Fibroblast of skin of scalp (primary cell): ENCODE measurements around the gene CRY2.

Source experiments
- DNase-seq: peaks from one replicate; pipeline ENCODE4 v3.0.0-alpha.2; 2013

Gene CRY2

GRCh38 chr11:45918962-45919675, 71.8 kb downstream of the CRY2 start:
- no peak for DNase-seq

GRCh38 chr11:45919806-45920530, 72.7 kb downstream of the CRY2 start:
- DNase-seq: no peak

DNA sequence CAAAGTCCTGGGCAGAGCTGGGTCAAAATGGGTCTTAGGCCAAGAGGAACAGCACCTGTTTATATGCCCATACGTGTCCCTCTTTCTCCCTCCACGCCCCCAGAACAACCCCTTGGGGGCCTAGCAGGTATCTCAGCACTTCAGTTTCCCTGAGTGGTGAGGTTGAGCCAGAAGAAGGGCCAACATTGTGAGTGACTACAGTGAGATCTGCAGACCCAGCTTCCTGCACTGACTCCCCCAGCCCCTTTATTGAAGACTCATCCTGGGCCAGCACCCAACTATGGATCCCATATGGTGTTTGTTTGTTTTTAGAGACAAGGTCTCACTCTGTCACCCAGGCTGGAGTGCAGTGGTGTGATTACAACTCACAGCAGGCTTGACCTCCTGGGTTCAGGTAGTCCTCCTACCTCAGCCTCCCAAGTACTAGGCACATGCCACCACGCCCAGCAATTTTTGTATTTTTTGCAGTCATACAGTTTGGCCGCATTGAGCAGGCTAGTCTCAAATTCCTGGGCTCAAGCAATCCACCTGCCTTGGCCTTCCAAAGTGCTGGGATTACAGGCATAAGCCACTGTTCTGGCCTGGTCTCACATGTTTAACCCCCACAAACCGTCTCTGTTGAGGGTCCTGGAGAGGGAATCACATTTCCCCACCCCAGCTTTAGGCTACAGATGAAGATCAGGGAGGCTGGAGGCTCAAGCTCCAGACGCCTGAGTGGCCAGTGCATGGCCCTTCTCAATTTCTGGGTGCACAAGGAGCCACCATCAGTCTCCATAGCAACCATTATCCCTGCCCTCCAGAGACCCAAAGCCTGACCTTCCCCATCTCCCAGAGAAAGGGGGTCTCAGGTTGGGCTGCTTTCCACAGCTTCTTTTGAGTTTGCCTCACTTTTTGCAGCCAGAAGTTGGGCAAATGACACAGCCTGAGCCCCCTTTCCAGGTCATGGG, 73.5 kb downstream of the CRY2 start:
- no peak for DNase-seq

- DNase-seq: no peak
These were observed 74.5 kb downstream of the CRY2 start for GRCh38 chr11:45921561-45922424.

- no peak for DNase-seq
These were observed 75.3 kb downstream of the CRY2 start, which contains the start of gene LARGE2 for GRCh38 chr11:45922425-45923082. Gene LARGE2, plus strand, starts transcription at chr11:45922656. Its CDS starts 227 bp downstream, at chr11:45922883.

DNA sequence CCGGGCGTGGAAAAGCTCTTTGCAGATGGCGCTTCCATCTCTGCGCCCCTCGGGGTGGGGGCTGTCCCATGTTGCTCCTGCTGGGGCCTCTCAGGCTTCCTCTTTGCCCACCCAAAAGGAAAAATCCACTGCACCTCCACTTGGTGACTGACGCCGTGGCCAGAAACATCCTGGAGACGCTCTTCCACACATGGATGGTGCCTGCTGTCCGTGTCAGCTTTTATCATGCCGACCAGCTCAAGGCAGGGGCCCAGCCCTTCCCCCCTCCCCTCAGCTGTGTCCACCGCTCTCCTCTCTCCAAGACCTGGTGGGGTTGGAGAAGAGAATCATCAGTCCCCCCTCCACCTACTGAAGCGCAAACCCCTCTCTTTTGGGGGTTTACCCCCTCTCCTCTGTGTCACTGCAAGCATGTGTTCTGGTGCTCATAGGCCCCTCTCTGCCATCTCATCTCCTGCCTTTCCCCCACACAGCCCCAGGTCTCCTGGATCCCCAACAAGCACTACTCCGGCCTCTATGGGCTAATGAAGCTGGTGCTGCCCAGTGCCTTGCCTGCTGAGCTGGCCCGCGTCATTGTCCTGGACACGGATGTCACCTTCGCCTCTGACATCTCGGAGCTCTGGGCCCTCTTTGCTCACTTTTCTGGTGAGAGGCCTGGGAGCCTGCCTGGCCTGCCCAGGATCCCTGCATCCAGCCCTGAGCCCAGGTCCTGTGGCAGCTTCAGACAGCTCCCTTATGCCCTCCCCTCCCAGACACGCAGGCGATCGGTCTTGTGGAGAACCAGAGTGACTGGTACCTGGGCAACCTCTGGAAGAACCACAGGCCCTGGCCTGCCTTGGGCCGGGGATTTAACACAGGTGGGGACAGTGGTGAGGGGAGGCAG, 77.0 kb downstream of the CRY2 start:
- no peak for DNase-seq

GRCh38 chr11:45924927-45925326, 77.7 kb downstream of the CRY2 start:
- no peak for DNase-seq

DNA sequence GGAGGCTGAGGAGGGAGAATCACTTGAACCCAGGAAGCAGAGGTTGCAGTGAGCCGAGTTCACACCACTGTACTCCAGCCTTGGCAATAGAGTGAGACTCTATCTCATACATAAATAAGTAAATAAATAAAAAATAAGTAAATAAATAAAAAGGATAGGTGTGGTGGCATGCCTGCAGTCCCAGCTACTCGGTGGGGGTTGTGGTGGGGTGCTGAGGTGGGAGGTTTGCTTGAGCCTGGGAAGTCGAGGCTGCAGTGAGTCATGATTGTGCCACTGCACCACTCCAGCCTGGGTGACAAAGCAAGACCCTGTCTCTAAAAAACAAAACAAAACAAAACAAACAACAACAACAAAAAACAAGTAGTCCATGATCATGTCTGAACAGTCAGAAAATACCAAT, 78.3 kb downstream of the CRY2 start:
- no peak for DNase-seq

DNA sequence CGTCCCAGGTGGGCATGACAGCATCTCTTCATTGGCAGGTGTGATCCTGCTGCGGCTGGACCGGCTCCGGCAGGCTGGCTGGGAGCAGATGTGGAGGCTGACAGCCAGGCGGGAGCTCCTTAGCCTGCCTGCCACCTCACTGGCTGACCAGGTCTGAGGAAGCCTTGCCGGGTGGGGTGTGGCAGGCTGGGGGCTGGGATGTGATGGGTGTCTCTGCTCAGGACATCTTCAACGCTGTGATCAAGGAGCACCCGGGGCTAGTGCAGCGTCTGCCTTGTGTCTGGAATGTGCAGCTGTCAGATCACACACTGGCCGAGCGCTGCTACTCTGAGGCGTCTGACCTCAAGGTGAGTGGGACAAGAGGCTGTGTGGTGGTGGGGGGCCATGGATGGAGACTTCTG, 78.7 kb downstream of the CRY2 start:
- no peak for DNase-seq

DNA sequence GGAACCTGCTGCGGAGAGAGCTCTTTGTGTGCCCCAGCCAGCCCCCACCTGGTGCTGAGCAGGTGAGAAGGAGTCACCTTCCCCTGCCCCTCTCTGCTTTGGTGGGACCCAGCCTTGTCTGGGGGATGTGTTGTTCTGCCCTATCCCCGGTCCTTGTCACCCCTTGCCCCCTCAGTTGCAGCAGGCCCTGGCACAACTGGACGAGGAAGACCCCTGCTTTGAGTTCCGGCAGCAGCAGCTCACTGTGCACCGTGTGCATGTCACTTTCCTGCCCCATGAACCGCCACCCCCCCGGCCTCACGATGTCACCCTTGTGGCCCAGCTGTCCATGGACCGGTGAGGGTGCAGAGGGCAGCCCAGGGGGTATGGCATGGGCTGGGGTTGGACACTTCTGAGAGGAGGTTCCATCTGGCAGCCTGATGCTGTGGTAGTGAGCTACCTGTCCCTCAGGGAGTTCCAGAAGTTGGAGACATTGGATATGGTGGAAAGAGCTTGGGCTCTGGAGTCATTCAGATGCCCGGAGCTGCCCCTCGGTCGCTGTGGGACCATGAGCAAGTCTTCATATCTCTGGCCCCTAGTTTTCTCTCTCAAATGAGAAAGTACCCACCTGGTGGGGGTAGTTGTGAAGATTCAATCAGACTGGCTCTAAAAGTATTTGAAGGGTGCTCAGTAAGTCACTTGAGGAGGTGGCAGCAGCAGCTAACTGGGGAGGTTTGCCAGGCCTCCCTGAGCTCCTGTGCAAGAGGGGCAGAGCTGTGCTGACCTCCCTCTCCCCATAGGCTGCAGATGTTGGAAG, 79.5 kb downstream of the CRY2 start:
- no peak for DNase-seq

DNA sequence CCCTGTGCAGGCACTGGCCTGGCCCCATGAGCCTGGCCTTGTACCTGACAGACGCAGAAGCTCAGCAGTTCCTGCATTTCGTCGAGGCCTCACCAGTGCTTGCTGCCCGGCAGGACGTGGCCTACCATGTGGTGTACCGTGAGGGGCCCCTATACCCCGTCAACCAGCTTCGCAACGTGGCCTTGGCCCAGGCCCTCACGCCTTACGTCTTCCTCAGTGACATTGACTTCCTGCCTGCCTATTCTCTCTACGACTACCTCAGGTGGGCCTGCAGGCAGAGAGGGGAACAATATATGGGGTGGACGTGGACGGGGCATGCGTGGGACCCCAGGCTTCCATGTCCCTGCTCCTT, 80.0 kb downstream of the CRY2 start:
- no peak for DNase-seq

DNA sequence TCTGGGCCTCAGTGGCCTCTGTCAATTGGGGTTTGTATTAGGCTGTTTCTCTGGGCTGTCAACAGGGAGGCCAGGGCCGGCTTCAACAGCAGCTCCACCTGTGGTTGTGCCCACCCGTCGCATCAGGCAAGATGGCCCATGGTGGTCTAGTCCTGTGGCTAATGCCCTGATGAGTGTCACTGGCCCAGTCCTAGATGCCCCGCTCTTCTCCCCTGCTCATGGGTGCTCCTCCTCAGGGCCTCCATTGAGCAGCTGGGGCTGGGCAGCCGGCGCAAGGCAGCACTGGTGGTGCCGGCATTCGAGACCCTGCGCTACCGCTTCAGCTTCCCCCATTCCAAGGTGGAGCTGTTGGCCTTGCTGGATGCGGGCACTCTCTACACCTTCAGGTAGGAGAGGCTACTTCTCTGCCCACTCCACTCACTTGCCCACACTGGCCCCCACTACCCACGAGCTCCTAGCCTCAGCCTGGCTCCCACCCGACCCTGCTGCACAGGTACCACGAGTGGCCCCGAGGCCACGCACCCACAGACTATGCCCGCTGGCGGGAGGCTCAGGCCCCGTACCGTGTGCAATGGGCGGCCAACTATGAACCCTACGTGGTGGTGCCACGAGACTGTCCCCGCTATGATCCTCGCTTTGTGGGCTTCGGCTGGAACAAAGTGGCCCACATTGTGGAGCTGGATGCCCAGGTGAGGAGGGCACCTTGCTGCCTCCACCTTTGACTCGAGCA, 80.6 kb downstream of the CRY2 start:
- no peak for DNase-seq

DNA sequence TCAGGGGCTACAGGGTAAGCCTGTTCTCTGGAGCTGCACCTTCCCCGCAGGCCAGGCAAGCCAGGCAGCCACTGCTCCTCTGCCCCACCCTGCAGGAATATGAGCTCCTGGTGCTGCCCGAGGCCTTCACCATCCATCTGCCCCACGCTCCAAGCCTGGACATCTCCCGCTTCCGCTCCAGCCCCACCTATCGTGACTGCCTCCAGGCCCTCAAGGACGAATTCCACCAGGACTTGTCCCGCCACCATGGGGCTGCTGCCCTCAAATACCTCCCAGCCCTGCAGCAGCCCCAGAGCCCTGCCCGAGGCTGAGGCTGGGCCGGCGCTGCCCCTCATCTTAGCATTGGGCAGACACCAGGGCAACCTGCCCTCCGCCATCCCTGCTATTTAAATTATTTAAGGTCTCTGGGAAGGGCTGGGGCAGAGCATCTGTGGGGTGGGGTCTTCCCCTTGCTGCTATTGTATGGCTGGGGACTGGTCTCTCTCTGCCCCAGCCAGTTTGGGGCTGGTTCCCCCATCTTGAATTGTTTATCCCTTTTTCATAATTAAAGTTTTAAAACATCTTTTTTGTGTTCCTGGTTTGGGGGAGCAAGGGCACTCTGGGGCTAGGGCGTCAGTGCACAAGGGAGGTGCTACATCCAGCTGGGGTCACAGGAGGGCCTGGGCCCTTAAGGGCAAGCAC, 81.4 kb downstream of the CRY2 start:
- no peak for DNase-seq

- DNase-seq: no peak
These were observed 82.3 kb downstream of the CRY2 start for GRCh38 chr11:45929486-45930030.

GRCh38 chr11:45930031-45930794, 82.9 kb downstream of the CRY2 start:
- DNase-seq: no peak

- DNase-seq: no peak
These were observed 83.8 kb downstream of the CRY2 start for GRCh38 chr11:45930951-45931570.

- DNase-seq: no peak
These were observed 84.5 kb downstream of the CRY2 start for GRCh38 chr11:45931739-45932138.
